Neural cell (in vitro differentiated cells): ENCODE measurements around the gene AGAP3. TPM values are rescaled to one million over a fixed set of nuclear protein-coding genes. Genes with fewer than 3 reads are reported as not detected.

Source experiments
- H2AFZ ChIP-seq: fragments of 200-600, 300-800 bp; sonication (generic), shearing (Covaris generic); 2 replicates; pipeline ENCODE4 v1.6.0; 2014; ENCODE audit warnings: low read depth, mild to moderate bottlenecking, antibody characterized with exemption, low read length, moderate library complexity
- H3F3A ChIP-seq: fragments of 200-600 bp; shearing (Covaris generic); 2 replicates; pipeline ENCODE4 v1.6.1; 2016; ENCODE audit warnings: mild to moderate bottlenecking, moderate library complexity, mixed read lengths, antibody characterized with exemption, low read length; ENCODE audit not compliant: insufficient read depth, poor library complexity, severe bottlenecking
- H3K27ac ChIP-seq: fragments of 200-600, 300-800 bp; sonication (generic), shearing (Covaris generic); 2 replicates; pipeline ENCODE4 v1.5.1; 2014; ENCODE audit warnings: mild to moderate bottlenecking, low read length, moderate library complexity
- H3K27me3 ChIP-seq: fragments of 300-800, 200-600 bp; sonication (generic), shearing (Covaris generic); 2 replicates; pipeline ENCODE4 v1.6.0; 2014; ENCODE audit warnings: mild to moderate bottlenecking, low read depth, low read length, moderate library complexity; ENCODE audit not compliant: insufficient read depth
- H3K36me3 ChIP-seq: fragments of 300-800, 200-600 bp; sonication (generic), shearing (Covaris generic); 2 replicates; pipeline ENCODE4 v1.5.1; 2014; ENCODE audit warnings: mild to moderate bottlenecking, antibody characterized with exemption, low read length, moderate library complexity; ENCODE audit not compliant: insufficient read depth
- H3K4me2 ChIP-seq: fragments of 300-800, 200-600 bp; sonication (generic), shearing (Covaris generic); 2 replicates; pipeline ENCODE4 v1.6.0; 2014; ENCODE audit warnings: mild to moderate bottlenecking, low read length
- H3K4me3 ChIP-seq: fragments of 300-800, 200-600 bp; sonication (generic), shearing (Covaris generic); 2 replicates; pipeline ENCODE4 v1.5.1; 2014; ENCODE audit warnings: mild to moderate bottlenecking, low read length, moderate library complexity
- H3K79me2 ChIP-seq: fragments of 200-600 bp; shearing (Covaris generic); replicated peaks from 2 replicates; pipeline ENCODE4 v1.6.0; 2014; ENCODE audit warnings: mild to moderate bottlenecking, low read length, moderate library complexity; ENCODE audit not compliant: insufficient read depth
- H3K9ac ChIP-seq: fragments of 300-800, 200-600 bp; sonication (generic), shearing (Covaris generic); 2 replicates; pipeline ENCODE4 v1.6.1; 2016; ENCODE audit warnings: mild to moderate bottlenecking, low read length, mixed read lengths
- H3K9me2 ChIP-seq: fragments of 200-600 bp; shearing (Covaris generic); 2 replicates; pipeline ENCODE4 v1.6.1; 2016; ENCODE audit warnings: mild to moderate bottlenecking, low read length, mixed read lengths; ENCODE audit not compliant: insufficient read depth
- H3K9me3 ChIP-seq: fragments of 200-600, 300-800 bp; sonication (generic), shearing (Covaris generic); 2 replicates; pipeline ENCODE4 v1.6.1; 2016; ENCODE audit warnings: mild to moderate bottlenecking, mixed run types, low read length, moderate library complexity, mixed read lengths
- H4K20me1 ChIP-seq: fragments of 200-600 bp; shearing (Covaris generic); 2 replicates; pipeline ENCODE4 v1.6.1; 2016; ENCODE audit warnings: mild to moderate bottlenecking, mixed run types; ENCODE audit not compliant: insufficient read depth
- EP300 ChIP-seq: fragments of 450-650 bp; conservative IDR thresholded peaks from 2 replicates; pipeline ENCODE4 v1.6.1; 2014; ENCODE audit warnings: antibody characterized with exemption, mild to moderate bottlenecking, moderate library complexity; ENCODE audit not compliant: poor library complexity, severe bottlenecking
- EZH2 ChIP-seq: fragments of 200-600, 300-800 bp; shearing (Covaris generic), sonication (generic); IDR thresholded peaks from 2 replicates; pipeline ENCODE4 v1.6.1; 2014; ENCODE audit warnings: antibody characterized with exemption, low read length, borderline replicate concordance, mild to moderate bottlenecking; ENCODE audit not compliant: insufficient read depth, poor library complexity, severe bottlenecking
- MXI1 ChIP-seq: fragments of 450-650 bp; conservative IDR thresholded peaks from 2 replicates; pipeline ENCODE4 v1.6.1; 2014; ENCODE audit warnings: antibody characterized with exemption, mild to moderate bottlenecking; ENCODE audit not compliant: poor library complexity, severe bottlenecking
- POLR2AphosphoS5 ChIP-seq: IDR thresholded peaks from 2 replicates; pipeline ENCODE4 v1.6.1; 2012
- RAD21 ChIP-seq: fragments of 450-650 bp; conservative IDR thresholded peaks from 2 replicates; pipeline ENCODE4 v1.6.1; 2014; ENCODE audit warnings: antibody characterized with exemption, mild to moderate bottlenecking, moderate library complexity
- SMC3 ChIP-seq: fragments of 450-650 bp; conservative IDR thresholded peaks from 2 replicates; pipeline ENCODE4 v1.6.1; 2014; ENCODE audit warnings: antibody characterized with exemption, mild to moderate bottlenecking, moderate library complexity; ENCODE audit not compliant: poor library complexity
- TAF1 ChIP-seq: IDR thresholded peaks from 2 replicates; pipeline ENCODE4 v1.6.1; 2012; ENCODE audit warnings: low read depth
- polyA plus RNA-seq: library from polyadenylated mRNA; depleted of rRNA; stranded (reverse); fragments of >200 nt; gene quantifications from 2 replicates; pipeline ENCODE4 v1.2.3, GENCODE V29; 2014
- TF ChIP-seq, protein P1 (sequence below): IDR thresholded peaks from 2 replicates; pipeline ENCODE4 v1.6.1; 2012; ENCODE audit warnings: borderline replicate concordance
- TF ChIP-seq, protein P2 (sequence below): fragments of 450-650 bp; IDR thresholded peaks from 2 replicates; pipeline ENCODE4 v1.5.1; 2014; ENCODE audit warnings: antibody characterized with exemption, mild to moderate bottlenecking, moderate library complexity; ENCODE audit not compliant: poor library complexity, severe bottlenecking

AGAP3 gene
- polyA plus RNA-seq, 1 donor from 2014 or later = 117 TPM

DNA sequence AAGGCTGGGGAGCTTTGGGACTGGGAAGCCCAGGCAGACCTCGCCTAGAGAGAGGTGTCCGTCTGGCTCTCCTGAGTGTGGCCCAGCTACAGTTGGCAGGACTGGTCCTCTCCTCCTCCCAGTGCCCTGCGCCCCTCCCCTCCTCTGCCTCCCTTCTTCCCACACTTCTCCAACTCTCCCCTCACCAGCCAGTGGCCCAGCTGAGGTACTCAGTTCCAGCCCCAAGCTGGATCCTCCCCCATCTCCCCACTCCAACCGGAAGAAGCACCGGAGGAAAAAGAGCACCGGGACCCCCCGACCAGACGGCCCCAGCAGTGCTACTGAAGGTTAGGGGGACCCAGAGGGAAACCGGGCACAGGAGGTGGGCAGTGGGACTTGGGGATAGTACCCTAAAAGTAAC lies 53.5 kb downstream of the AGAP3 start:
- H3K4me2 ChIP-seq = no peak overlapping the region

DNA sequence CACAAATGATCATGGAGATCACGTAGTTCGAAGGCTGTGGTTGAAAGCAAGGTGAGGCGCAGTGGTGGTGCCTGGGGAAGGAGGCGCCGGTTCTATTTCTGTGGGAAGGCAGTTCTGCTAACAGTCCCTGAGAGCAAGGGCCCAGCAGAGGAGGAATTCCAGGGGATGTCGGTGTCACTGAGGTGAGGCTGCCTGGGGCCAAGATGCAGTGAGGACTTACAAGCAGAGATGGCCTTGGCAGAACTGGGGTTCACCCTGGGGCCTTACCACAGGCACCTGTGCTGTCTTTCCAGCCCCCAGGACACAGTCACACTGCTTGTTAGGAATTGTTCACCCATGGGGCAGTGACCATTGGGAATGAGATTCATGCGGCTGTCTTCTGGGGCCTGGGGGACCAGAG lies 54.6 kb downstream of the AGAP3 start:
- Histone ChIP-seq H3K9me3 (no peaks in the 10 kb centered on the region), H3K4me2 (no peak overlapping the region), H3K9me2 (no peaks in the 10 kb centered on the region), H3F3A (no peaks in the 10 kb centered on the region), H3K27ac (no peak overlapping the region), H3K79me2 (no peaks in the 10 kb centered on the region), H3K9ac (no peak overlapping the region), H2AFZ (no peak overlapping the region), H3K36me3 (peaks cover 4% of the 10 kb centered on the region), H3K27me3 (no peaks in the 10 kb centered on the region), H3K4me3 (no peak overlapping the region), H4K20me1 (no peaks in the 10 kb centered on the region)
- TF ChIP-seq EZH2 = no peak
- TF ChIP-seq, protein P1, sequence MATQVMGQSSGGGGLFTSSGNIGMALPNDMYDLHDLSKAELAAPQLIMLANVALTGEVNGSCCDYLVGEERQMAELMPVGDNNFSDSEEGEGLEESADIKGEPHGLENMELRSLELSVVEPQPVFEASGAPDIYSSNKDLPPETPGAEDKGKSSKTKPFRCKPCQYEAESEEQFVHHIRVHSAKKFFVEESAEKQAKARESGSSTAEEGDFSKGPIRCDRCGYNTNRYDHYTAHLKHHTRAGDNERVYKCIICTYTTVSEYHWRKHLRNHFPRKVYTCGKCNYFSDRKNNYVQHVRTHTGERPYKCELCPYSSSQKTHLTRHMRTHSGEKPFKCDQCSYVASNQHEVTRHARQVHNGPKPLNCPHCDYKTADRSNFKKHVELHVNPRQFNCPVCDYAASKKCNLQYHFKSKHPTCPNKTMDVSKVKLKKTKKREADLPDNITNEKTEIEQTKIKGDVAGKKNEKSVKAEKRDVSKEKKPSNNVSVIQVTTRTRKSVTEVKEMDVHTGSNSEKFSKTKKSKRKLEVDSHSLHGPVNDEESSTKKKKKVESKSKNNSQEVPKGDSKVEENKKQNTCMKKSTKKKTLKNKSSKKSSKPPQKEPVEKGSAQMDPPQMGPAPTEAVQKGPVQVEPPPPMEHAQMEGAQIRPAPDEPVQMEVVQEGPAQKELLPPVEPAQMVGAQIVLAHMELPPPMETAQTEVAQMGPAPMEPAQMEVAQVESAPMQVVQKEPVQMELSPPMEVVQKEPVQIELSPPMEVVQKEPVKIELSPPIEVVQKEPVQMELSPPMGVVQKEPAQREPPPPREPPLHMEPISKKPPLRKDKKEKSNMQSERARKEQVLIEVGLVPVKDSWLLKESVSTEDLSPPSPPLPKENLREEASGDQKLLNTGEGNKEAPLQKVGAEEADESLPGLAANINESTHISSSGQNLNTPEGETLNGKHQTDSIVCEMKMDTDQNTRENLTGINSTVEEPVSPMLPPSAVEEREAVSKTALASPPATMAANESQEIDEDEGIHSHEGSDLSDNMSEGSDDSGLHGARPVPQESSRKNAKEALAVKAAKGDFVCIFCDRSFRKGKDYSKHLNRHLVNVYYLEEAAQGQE = no peak
- TF ChIP-seq EP300 = no peak
- no peak for TF ChIP-seq POLR2AphosphoS5
- TF ChIP-seq, protein P2, sequence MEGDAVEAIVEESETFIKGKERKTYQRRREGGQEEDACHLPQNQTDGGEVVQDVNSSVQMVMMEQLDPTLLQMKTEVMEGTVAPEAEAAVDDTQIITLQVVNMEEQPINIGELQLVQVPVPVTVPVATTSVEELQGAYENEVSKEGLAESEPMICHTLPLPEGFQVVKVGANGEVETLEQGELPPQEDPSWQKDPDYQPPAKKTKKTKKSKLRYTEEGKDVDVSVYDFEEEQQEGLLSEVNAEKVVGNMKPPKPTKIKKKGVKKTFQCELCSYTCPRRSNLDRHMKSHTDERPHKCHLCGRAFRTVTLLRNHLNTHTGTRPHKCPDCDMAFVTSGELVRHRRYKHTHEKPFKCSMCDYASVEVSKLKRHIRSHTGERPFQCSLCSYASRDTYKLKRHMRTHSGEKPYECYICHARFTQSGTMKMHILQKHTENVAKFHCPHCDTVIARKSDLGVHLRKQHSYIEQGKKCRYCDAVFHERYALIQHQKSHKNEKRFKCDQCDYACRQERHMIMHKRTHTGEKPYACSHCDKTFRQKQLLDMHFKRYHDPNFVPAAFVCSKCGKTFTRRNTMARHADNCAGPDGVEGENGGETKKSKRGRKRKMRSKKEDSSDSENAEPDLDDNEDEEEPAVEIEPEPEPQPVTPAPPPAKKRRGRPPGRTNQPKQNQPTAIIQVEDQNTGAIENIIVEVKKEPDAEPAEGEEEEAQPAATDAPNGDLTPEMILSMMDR = no peak
- no peak for TF ChIP-seq SMC3
- TF ChIP-seq TAF1 = no peak
- TF ChIP-seq RAD21 = no peak
- no peak for TF ChIP-seq MXI1

More for the DNA sequence above, 53.5 kb downstream of the AGAP3 start:
- Histone ChIP-seq H3K79me2 (no peaks in the 10 kb centered on the region), H3K27ac (no peak overlapping the region), H3K27me3 (no peaks in the 10 kb centered on the region), H3F3A (no peaks in the 10 kb centered on the region), H3K36me3 (peaks cover 4% of the 10 kb centered on the region), H3K4me3 (no peak overlapping the region), H3K9ac (no peak overlapping the region), H2AFZ (no peak overlapping the region), H3K9me3 (no peaks in the 10 kb centered on the region), H3K9me2 (no peaks in the 10 kb centered on the region), H4K20me1 (no peaks in the 10 kb centered on the region)
- TF ChIP-seq POLR2AphosphoS5 = no peak
- no peak for TF ChIP-seq SMC3
- TF ChIP-seq, protein P2 = no peak
- no peak for TF ChIP-seq EP300
- TF ChIP-seq EZH2 = no peak
- TF ChIP-seq MXI1 = no peak
- no peak for TF ChIP-seq TAF1
- TF ChIP-seq, protein P1 = no peak
- no peak for TF ChIP-seq RAD21
